CD4-positive, alpha-beta T cell treated with Interleukin-21 for 1 hour (primary cell): ENCODE results near the gene ATL1.
A peak's percentile ranks its signal among the peaks of the same experiment; 100 is the strongest.
"Not testable (repeated sequence)": the region's sequence is repeated elsewhere in the genome, so short reads cannot be mapped to it uniquely, and the experiment has no call there.

ENCODE experiments used
- DNase-seq: peaks from one replicate; pipeline ENCODE4 v3.0.0-alpha.2; 2020

The ATL1 gene

DNA sequence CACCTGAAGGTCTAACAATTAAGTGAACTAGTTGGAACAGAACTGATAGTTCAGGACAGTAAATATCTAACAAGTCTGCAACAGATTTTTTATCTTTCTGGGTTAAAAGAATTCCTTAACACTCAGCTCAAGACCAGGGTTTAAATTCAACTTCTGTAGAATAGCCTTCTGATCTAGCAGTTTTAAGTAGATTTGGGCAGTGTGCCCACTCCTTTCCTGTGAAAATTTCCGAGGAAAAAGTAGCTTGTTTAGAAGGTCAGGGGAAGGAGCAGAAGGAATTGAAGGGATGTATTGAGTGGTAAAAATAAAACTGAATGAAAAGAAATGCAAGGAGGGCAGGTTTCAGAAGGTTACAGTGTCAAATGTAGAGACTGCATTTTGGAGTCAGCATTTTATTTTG lies 45.8 kb downstream of the ATL1 start:
- DNase-seq = no peak

DNA sequence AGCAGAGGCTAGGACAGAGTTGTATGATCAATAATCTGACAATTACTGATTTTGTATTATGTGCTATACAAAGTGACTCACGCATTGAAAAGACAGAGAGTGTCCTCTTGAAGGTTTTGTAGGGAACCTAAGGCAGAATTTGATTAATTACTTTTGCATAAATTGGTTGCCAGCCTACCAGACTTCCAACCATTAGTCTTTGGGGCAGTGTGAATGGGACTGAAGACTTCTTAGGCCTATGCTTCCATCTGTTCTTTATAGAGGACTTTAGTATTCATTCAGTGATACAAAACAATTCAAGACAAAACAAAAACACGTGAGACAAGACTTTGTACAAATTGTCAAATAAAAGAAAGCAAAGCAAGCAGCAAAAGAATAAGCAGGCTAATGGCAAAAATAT lies 46.5 kb downstream of the ATL1 start:
- DNase-seq = no peak

- DNase-seq = no peak
Measured at GRCh38 chr14:50607181-50607580, 47.2 kb downstream of the ATL1 start.

DNA sequence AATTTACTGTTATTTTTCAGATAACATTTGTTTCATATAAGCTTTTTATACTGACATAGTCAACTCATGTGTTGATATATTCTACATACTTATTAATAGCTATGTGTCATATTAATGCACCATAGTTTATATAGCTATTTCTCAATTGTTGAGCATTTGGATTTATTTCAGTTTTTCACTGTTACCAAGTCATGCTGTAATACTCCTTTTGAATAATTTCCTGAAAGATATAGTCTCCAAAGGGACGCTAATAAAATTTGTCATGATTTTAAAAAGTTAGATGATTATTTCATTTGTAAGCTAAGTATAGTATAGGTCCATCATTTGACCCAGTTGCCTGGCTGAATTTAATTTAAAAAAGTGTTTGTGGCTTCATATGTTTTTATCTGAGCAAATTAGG lies 47.8 kb downstream of the ATL1 start:
- DNase-seq = no peak

DNA sequence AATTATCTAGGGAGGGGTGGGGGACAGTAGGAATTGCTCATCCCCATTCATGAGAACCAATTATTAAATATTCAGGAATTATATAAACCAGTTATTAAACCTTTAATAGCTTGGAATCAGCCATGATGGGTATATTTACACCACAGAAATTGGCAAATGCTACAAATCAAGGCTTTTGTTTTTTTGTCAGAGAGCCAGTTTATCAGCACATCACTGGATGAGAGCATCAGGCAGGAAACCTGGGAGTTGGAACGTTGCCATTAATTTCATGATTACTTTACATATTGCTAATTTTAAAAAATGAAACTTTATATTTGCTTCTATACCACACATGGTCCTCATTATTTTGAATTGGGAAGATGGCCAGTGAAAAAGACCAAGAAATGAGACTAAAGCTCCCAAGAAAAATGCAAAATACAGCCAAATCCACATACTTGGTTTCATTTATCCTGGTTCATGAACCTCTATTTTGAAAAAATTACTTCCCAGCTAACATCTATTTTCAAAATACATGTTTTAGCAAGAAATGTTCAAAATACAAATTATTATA lies 48.4 kb downstream of the ATL1 start:
- no peak for DNase-seq

GRCh38 chr14:50610465-50610864 lies 50.5 kb downstream of the ATL1 start:
- DNase-seq = no peak

- DNase-seq = no peak
Measured at GRCh38 chr14:50612806-50613205, 52.9 kb downstream of the ATL1 start.

- no peak for DNase-seq
Measured at GRCh38 chr14:50615056-50615455, 55.1 kb downstream of the ATL1 start.

DNA sequence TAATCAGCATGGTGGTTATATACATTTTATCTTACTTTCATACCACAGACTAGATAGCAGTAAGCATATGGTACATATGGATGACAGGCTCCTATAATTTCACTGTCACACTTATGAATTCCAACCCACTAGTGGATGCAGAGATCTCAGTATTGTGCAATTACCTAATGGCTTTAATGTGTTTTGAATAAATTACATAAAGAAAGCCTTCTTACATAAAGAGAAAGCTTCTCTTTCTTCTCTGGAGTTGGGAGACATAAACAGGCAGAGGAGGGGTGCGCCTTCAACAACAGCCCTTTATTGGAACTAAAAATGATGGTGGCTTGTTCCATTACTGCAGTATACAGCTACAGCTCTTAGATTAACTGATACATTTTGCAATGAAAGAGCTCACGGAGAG lies 55.6 kb downstream of the ATL1 start:
- no peak for DNase-seq

- no peak for DNase-seq
Measured at GRCh38 chr14:50616275-50616674, 56.3 kb downstream of the ATL1 start.

DNA sequence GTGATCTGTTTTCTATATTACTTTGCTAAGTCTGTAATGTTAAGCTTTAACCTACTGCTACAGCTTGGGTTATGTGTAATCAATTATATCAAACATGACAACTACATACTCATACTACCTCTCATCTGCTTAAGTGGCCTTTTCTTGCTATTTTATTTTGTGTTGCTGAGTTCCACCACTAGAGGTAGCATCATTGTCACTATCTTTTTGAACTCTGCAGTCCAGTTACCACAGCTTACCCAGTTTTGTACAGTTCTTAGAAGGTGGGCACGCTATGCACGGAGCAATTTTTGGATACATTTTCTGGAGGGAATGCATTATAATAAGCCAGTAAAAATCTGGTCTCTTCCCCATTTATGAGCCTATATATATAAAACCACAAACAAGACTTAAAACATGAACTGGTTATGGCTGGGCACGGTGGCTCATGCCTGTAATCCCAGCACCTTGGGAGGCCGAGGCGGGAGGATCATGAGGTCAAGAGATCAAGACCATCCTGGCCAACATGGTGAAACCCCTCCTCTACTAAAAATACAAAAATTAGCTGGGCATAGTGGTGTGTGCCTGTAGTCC lies 59.7 kb downstream of the ATL1 start:
- peak; percentile 28 for DNase-seq

GRCh38 chr14:50620341-50620740 lies 60.4 kb downstream of the ATL1 start:
- no peak for DNase-seq

DNA sequence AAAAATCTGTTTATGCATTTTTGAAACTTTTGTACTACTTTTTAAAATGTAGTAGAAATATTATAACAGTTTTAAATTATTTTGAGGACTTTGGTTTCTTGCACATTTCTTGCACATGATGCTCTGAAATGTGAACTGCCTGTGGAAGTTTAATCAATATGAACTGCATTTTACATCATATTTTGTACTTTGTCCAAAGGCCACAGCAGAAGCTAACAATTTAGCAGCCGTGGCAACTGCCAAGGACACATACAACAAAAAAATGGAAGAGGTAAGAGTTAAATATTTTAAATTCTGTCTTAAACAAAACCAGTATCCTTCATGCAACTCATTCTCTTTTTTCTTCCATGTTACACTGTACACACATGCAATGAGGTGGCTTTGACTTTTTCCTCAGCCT lies 63.0 kb downstream of the ATL1 start:
- DNase-seq = no peak

- no peak for DNase-seq
Measured at GRCh38 chr14:50624447-50624846, 64.5 kb downstream of the ATL1 start.

DNA sequence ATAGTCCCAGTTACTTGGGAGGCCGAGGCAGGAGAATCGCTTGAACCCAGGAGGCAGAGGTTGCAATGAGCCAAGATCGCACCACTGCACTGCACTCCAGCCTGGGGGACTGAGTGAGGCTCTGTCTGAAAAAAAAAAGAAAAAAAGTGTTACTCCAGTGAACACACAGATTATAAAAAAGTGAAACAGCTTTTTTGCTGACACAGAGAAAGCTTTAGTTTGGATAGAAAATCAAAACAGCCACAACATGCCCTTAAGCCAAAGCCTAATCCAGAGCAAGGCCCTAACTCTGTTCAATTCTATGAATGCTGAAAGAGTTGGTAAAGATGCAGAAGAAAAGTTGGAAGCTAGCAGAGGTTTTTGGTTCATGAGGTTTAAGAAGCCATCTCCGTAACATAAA lies 65.0 kb downstream of the ATL1 start:
- not testable (repeated sequence) for DNase-seq

DNA sequence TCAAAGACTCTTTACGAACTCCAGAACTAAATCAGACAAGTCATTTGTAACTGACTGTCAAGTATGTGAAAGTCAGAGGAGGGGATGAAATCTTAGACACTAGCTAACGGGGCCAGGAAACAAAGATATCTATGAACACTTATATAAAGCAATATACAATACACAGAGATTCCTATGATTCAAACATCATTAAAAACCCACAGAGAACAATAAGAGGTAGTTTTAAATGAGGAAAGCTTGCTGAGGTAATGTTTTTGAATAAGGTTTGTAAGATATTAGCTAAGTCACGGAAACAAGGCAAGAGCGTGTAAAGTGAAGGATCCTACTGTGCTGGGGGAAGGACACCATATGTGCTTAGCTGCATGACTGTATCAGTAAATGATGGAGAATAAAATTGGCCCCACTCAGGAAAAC lies 71.5 kb downstream of the ATL1 start:
- DNase-seq = no peak

DNA sequence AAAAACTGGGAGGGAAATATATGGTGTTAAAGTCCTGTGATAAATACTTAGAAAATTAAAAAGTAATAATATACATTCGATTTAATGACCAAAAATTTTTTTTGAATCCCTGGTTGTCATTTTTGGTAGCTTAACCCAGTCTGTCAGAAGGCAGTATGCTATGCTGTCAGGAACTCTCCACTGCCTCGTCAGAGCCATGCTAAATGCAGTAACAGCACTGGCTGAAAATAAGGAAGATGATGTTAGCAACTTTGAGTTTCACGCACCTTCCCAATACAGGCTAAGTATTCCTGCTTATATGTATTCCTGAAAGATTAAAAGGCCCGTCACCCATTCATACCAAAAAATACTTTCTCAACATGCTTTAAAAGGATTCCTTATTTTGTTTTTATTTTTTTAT lies 74.0 kb downstream of the ATL1 start:
- DNase-seq = no peak

DNA sequence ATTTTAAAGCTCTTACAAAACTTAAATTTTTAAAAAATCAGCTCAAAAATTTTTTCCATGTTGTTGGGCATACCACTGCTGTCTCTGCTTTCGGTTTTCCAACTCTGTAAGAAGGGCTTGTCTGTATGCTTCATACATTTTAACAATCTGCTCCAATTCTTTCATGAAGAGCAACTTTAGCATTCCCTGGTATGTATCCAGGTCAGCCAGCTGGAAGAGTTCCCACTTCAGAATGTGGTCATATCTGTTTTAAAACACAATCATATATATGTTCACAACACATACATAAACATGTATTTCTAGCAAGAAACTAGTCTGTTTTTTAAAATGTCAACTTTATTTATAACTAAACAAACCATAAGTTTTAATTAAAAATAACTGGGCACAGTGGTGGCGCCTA lies 75.2 kb downstream of the ATL1 start:
- no peak for DNase-seq

GRCh38 chr14:50647282-50647681 lies 87.3 kb downstream of the ATL1 start:
- DNase-seq = no peak

- DNase-seq = no peak
Measured at GRCh38 chr14:50647753-50648152, 87.8 kb downstream of the ATL1 start.

DNA sequence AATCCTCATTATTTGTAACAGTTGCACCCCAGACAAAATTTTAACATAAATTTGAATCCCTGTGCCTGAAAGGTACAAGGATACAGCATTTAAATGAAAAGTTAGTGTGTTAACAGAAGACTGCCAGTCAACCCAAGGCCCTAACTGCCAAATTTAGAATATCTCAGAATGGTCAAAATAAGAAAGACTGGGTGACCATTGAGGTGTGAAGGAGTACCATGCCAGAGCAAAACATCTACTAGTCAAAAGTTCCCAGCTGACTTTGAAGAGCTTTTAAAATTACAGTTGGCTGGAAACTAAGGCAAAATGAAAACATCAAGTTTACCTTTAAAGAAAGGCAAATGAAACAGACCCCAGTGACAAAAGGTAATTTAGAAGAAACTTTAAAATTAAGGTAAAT lies 89.7 kb downstream of the ATL1 start:
- no peak for DNase-seq

DNA sequence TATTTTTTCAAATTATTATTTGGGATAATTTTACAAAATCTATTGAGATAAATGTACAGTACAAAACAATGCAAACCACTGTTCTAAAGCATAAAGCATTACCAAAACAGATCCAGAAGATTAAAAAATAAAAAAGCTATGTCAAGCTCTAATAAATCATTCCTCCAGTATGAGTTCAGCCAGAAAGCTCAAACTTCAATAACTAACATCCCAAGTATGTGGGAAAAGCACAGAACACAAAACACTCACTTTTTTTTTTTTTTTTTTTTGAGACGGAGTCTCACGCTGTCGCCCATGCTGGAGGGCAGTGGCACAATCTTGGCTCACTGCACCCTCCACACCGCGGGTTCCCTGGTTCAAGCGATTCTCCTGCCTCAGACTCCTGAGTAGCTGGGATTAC lies 96.8 kb downstream of the ATL1 start:
- DNase-seq = no peak

GRCh38 chr14:50657753-50658152 lies 97.8 kb downstream of the ATL1 start:
- DNase-seq = no peak

- no peak for DNase-seq
Measured at GRCh38 chr14:50658203-50658602, 98.3 kb downstream of the ATL1 start.

DNA sequence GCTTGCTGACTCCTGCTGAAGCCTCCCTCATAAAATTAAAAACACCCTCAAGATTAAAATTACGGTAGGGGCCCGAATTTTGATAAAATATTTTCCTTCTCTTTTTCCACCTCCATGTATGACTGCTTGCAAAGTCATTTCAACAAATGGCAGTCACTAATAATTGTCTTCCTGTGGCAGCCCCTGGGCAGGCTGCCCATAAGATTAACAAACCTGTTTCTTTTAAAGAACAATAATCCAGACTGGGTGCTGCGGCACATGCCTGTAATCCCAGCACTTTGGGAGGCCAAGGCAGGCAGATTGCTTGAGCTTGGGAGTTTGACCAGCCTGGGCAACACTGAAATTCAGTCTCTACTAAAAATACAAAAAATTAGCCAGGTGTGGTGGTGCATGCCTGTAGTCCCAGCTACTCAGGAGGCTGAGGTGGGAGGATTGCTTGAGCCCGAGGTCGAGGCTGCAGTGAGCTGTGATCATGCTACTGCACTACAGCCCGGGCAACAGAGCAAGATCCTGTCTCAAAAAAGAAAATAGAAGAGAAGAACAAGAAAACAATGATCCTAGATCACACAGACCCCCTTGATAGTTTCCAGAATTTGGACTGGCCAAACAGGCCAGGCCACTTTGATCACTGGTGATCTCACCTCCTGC lies 99.5 kb downstream of the ATL1 start:
- DNase-seq = no peak
